Adrenal gland (tissue), 12 donors: Measurements from ENCODE around the gene FAM120C. TPM values are rescaled to one million over a fixed set of nuclear protein-coding genes. Genes with fewer than 3 reads are reported as not detected.

Source experiments
- DNase-seq, 7 donors: peaks; one replicate each; pipeline ENCODE4 v3.0.0-alpha.2; 2019 to 2020
- H3K27ac ChIP-seq, 5 donors: fragments of 200-600 bp; sonication (generic) in 4 of 5; 1 replicate in 3 of 5; 2 replicates in 2 of 5; pipeline versions ENCODE4 v1.5.1 to v1.8.0; 2016 to 2020; ENCODE audit warnings: mild to moderate bottlenecking in 1 of 5
- H3K27me3 ChIP-seq: fragments of 200-600 bp; 2 replicates; pipeline ENCODE4 v1.8.0; 2021
- H3K36me3 ChIP-seq, 2 donors: fragments of 200-600 bp; replicated peaks in 1 of 2; 1 replicate in 1 of 2; 2 replicates in 1 of 2; pipeline versions ENCODE4 v1.5.1 to v1.8.0; 2018 to 2022
- H3K4me1 ChIP-seq, 2 donors: fragments of 200-600 bp; replicated peaks in 1 of 2; 1 replicate in 1 of 2; 2 replicates in 1 of 2; pipeline versions ENCODE4 v1.5.1 to v1.8.0; 2018 to 2021
- H3K4me3 ChIP-seq, 4 donors: fragments of 200-600 bp; sonication (generic) in 3 of 4; one replicate each; pipeline ENCODE4 v1.5.1; 2016 to 2018
- H3K9me3 ChIP-seq, 3 donors: fragments of 200-600 bp; sonication (generic) in 1 of 3; replicated peaks in 1 of 3; 1 replicate in 2 of 3; 2 replicates in 1 of 3; pipeline versions ENCODE4 v1.5.1 to v1.8.0; 2016 to 2021
- POLR2A ChIP-seq, 2 donors: fragments of 450-650 bp; IDR thresholded peaks; one replicate each; pipeline ENCODE4 v1.6.1; 2017; ENCODE audit warnings: antibody characterized with exemption in 2 of 2, mild to moderate bottlenecking in 2 of 2, moderate library complexity in 1 of 2
- WGBS, 4 donors: extraction: QIAGEN DNeasy Blood & Tissue Kit in 2 of 4; methylation state at CpG; one replicate each; pipeline versions ENCODE4 v1.1.5 to v1.1.7; 2013 to 2017; 5-methylcytosine and 5-hydroxymethylcytosine counted together
- intact Hi-C, 2 donors: fragments of 100-400 bp; cut with DNase I; formaldehyde crosslinking; loops; one replicate each; pipeline versions ENCODE4 v1.14.1 to v1.15.0; 2022 to 2023
- polyA plus RNA-seq, 3 donors: library from polyadenylated mRNA; stranded (reverse); fragments of 200-250 nt in 2 of 3; fragments of 350-450 nt in 1 of 3; fragmentation: Illumina TruSeq in 1 of 3; extraction: RNeasy Lipid Tissue Mini Kit (QIAGEN cat#74804) in 1 of 3; gene quantifications; one replicate each; pipeline ENCODE4 v1.2.3, GENCODE V29; 2013 to 2014
- total RNA-seq, 9 donors: library from RNA; depleted of rRNA in 4 of 9; stranded (reverse); fragments of >200 nt in 4 of 9; fragments of 120-200 nt in 1 of 9; fragmentation: NEBNext Ultra II Directional in 1 of 9; extraction: Animal tissue kit (Norgen Biotek cat#: 25700) in 1 of 9; gene quantifications; one replicate each; pipeline versions ENCODE4 v1.1.0 to v1.2.4, GENCODE V29; 2013 to 2023
- TF ChIP-seq, protein P1 (sequence below), 6 experiments: fragments of 450-650 bp in 4 of 6; fragments of 200-600 bp in 2 of 6; sonication (generic) in 1 of 6; IDR thresholded peaks; 1 replicate in 5 of 6; 2 replicates in 1 of 6; pipeline versions ENCODE4 v1.5.1 to v1.8.0; 2016 to 2021; ENCODE audit warnings: antibody characterized with exemption in 6 of 6, mild to moderate bottlenecking in 2 of 6, moderate library complexity in 1 of 6
- donor health status: healthy with polysubstance abuse.
- donor health status: Bipolar disorder and iron deficiency.
- donor health status: DM: yes; HTN: yes; CAD: no.
- donor health status: DM: no; HTN: no; CAD: no.
- donor health status: DM: no; HTN: no; CAD: no.
- donor health status: DM: yes; HTN: yes; CAD: no.

FAM120C gene
- total and polyA plus RNA-seq, 12 donors, result 6.3 to 18.8 (median 12.3) TPM

DNA sequence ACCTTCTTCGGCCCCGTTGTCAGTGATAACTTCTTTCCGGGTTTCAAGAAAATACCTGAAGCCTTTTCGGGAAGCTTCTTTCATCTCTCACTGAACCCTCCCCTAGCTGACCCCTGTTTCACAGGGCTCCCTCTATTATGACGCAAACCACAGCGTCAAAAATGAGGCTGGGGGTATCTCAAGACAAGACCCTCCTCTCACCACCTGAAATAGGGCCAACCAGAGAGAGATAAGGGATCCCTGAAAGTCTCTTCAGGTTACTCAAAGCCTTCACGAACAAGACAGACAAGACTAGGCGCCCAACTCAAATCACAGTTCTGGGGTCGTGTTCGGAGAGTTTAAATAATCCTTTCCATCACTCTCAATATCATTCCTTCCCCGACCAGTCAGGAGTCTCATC, 140.0 kb downstream of the FAM120C start:
- Histone ChIP-seq H3K9me3 (no peaks in the 10 kb centered on the region), H3K4me1 (peaks cover 0 to 3% of the 10 kb centered on the region in 2 donors), H3K27ac (peak overlapping the region in 4 of 5 donors; percentile 33 to 93 (median 89)), H3K27me3 (no peaks in the 10 kb centered on the region), H3K36me3 (peaks cover 0 to 12% of the 10 kb centered on the region in 2 donors), H3K4me3 (peak overlapping the region in 2 of 4 donors; percentile 53 to 77)
- no peak for DNase-seq
- no peak for TF ChIP-seq POLR2A (IDR thresholded peaks at IDR 0.05)
- TF ChIP-seq, protein P1, sequence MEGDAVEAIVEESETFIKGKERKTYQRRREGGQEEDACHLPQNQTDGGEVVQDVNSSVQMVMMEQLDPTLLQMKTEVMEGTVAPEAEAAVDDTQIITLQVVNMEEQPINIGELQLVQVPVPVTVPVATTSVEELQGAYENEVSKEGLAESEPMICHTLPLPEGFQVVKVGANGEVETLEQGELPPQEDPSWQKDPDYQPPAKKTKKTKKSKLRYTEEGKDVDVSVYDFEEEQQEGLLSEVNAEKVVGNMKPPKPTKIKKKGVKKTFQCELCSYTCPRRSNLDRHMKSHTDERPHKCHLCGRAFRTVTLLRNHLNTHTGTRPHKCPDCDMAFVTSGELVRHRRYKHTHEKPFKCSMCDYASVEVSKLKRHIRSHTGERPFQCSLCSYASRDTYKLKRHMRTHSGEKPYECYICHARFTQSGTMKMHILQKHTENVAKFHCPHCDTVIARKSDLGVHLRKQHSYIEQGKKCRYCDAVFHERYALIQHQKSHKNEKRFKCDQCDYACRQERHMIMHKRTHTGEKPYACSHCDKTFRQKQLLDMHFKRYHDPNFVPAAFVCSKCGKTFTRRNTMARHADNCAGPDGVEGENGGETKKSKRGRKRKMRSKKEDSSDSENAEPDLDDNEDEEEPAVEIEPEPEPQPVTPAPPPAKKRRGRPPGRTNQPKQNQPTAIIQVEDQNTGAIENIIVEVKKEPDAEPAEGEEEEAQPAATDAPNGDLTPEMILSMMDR (IDR thresholded peaks at IDR 0.05), result no peak
- 0 to 42% (median 20%) methylated on average over 11 of the region's 11 CpGs for WGBS, 4 donors
- intact Hi-C loops, result no loop called here

DNA sequence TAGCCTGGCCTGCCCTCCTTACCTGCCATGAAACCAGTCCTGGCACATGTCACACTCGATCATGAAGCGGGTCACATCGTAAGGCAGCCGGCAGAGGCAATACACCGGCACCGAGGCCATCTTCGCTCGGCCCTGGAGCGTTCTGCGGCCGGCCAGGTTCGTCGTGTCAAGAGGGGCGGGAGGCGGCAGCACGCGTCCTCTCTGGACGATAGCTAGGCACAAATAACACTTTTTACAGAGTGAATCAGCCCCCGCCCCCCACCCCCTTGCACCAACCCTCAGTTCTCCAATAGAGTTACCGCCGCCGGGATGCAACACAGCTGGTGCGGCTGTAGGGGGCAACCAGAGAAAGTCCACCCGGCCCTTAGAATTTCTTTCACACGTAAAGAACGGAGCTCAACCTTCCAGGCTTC, 140.4 kb downstream of the FAM120C start:
- Histone ChIP-seq H3K4me3 (peak overlapping the region in 2 of 4 donors; percentile 13 to 77), H3K4me1 (peaks cover 0 to 3% of the 10 kb centered on the region in 2 donors), H3K36me3 (peaks cover 0 to 12% of the 10 kb centered on the region in 2 donors), H3K27me3 (no peaks in the 10 kb centered on the region), H3K27ac (peak overlapping the region in 2 of 5 donors; percentile 88 to 93), H3K9me3 (no peaks in the 10 kb centered on the region)
- TF ChIP-seq POLR2A (IDR thresholded peaks at IDR 0.05), result peak in 1 of 2 donors; percentile 14
- TF ChIP-seq, protein P1 (IDR thresholded peaks at IDR 0.05), result peak in 3 of 6 experiments; percentile 6 to 20 (median 8)
- intact Hi-C loops, result no loop called here
- WGBS, 4 donors, result 4 to 62% (median 18%) methylated on average over 22 to 26 of the region's 26 CpGs
- DNase-seq, result peak; percentile 29 to 74 (median 61)

DNA sequence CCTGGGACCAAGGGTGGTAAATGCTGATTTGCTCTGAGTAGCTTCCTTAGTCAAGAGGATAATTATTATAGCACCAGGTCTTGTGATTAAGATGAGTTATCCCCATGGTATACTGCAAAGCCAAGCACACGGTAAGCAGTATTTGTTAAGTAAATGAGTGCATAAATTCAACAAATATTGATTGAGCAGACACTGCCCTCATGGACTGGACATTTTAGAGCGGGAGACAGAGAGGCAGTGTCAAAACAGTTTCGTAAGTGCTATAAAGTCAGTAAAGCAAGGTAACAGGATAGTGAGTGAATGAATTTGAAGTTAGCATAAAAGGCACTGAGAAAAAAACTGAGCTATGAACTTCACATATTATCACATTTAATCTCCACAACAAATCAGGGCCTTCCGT, 152.7 kb downstream of the FAM120C start:
- H3K9me3 ChIP-seq, result no peaks in the 10 kb centered on the region
- DNase-seq, result no peak
- H3K27me3 ChIP-seq, result no peaks in the 10 kb centered on the region
- H3K4me1 ChIP-seq, result no peaks in the 10 kb centered on the region
- H3K36me3 ChIP-seq, result peaks cover 0 to 5% of the 10 kb centered on the region in 2 donors
- intact Hi-C loops, result no loop called here
- no peak overlapping the region for H3K27ac ChIP-seq
- TF ChIP-seq, protein P1 (IDR thresholded peaks at IDR 0.05), result no peak
- TF ChIP-seq POLR2A (IDR thresholded peaks at IDR 0.05), result no peak
- H3K4me3 ChIP-seq, result no peak overlapping the region
- WGBS, 4 donors, result 78 to 98% (median 92%) methylated on average over 4 of the region's 4 CpGs

DNA sequence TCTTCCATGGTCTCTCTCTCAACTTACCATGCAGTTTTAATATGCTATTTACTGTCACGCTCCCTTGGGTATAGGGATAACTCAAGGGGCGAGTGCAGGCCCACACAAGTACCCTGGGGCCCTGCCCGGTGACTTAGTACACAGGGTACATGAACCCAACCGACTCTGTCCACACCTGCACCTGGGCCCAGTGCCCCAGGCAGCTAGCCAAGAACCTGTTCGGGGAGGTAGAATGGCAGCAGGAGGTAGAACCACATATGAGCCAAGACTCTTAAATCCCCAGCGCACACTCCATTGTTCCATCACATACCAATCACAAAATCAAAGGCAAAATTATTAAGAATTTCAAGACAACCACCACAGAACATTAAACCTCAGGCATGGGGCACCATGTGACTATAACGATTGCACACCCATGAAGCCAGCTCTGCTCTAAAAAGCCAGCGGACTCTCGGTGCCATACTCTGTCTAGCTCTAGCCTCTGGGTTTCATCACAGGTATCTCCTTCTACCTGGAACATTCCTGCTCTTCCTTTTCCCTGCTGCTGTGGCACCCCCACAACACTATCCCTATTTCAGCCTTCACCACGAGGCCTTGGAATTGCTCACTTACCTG, 153.4 kb downstream of the FAM120C start:
- intact Hi-C loops, result no loop called here
- TF ChIP-seq POLR2A (IDR thresholded peaks at IDR 0.05), result no peak
- TF ChIP-seq, protein P1 (IDR thresholded peaks at IDR 0.05), result no peak
- H3K27me3 ChIP-seq, result no peaks in the 10 kb centered on the region
- H3K4me1 ChIP-seq, result no peaks in the 10 kb centered on the region
- 81 to 98% (median 89%) methylated on average over 7 to 10 of the region's 10 CpGs for WGBS, 4 donors
- no peak overlapping the region for H3K27ac ChIP-seq
- H3K36me3 ChIP-seq, result no peaks in the 10 kb centered on the region
- DNase-seq, result no peak
- no peak overlapping the region for H3K4me3 ChIP-seq
- H3K9me3 ChIP-seq, result no peaks in the 10 kb centered on the region
